Right renal cortex interstitium (tissue), 3 donors: ENCODE measurements around the gene PACS2. TPM values are rescaled to one million over a fixed set of nuclear protein-coding genes. Genes with fewer than 3 reads are reported as not detected.

Experiments used
- DNase-seq, 3 donors: peaks; one replicate each; pipeline ENCODE4 v3.0.0-alpha.2; 2013; ENCODE audit warnings: low read depth in 3 of 3, low spot score in 2 of 3
- polyA plus RNA-seq, 3 donors: library from polyadenylated mRNA; unstranded; fragments of 120-200 nt; gene quantifications; one replicate each; pipeline ENCODE4 v1.2.1, GENCODE V29; 2013; ENCODE audit not compliant: insufficient read length in 3 of 3

Gene PACS2
- polyA plus RNA-seq, 3 donors, result 52.7 to 54.5 (median 53.1) TPM

GRCh38 chr14:105365681-105366080 lies 51.1 kb downstream of the PACS2 start:
- DNase-seq, result no peak

GRCh38 chr14:105366386-105367074 lies 52.0 kb downstream of the PACS2 start:
- DNase-seq, result no peak

DNA sequence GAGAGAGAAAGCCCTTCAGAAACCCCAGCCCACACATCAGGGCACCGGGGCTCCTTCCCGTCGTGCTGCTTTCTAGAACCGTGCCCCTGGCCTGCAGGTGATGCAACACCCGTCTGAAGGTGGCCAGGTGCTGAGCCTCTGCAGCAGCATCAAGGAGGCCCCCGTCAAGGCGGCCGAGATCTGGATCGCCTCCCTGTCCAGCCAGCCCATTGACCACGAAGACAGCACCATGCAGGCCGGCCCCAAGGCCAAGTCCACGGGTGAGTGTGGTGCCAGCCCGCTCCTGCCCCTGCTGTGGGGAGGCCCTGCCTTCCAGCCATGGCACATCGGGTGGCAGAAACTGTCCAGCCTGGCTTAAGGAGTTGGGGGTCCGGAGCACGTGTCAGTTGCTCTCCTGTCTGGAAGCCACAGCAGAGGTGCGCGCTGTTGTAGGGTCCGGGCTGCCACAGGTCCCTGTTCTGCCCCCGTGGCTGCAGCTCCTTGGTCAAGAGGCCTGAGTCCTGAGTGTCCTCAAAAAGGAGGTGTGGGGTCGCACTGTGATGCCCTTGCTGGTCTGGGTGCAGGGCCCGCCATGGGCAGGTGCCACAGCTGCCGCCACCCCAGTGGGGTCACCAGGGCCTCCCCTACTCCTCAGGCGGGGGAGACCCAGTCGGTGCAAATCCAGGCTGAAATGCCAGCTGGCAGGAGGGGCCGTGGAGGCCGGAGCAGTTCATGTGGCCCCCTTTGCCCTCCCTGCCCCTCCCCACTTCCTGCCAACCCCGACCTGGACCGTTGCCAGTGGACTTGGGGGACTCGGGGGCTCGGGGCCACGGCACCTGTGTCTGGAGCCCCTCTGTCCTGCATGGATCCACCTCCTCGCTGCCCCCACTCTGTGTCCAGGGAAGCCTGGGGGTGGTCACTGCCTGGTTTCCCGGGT lies 52.8 kb downstream of the PACS2 start:
- no peak for DNase-seq

GRCh38 chr14:105368032-105368417 lies 53.5 kb downstream of the PACS2 start:
- DNase-seq, result no peak

DNA sequence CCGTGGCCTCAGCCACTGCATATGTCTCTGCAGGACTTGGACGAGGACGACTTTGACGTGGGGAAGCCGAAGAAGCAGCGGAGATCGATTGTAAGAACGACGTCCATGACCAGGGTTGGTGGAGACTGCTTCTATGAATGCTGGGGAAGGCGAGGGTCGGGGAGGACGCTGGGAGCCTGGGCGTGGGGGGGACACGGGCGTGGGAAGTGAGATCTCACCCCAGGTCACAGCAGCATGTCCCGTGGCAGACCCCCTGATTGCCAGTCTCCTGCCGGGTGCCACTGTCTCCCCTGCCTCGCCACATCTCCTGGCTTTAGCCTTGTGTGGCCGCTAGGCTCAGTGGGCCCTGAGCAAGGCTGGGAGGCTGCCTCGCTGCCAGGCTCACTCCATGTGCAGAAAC lies 53.9 kb downstream of the PACS2 start:
- no peak for DNase-seq

DNA sequence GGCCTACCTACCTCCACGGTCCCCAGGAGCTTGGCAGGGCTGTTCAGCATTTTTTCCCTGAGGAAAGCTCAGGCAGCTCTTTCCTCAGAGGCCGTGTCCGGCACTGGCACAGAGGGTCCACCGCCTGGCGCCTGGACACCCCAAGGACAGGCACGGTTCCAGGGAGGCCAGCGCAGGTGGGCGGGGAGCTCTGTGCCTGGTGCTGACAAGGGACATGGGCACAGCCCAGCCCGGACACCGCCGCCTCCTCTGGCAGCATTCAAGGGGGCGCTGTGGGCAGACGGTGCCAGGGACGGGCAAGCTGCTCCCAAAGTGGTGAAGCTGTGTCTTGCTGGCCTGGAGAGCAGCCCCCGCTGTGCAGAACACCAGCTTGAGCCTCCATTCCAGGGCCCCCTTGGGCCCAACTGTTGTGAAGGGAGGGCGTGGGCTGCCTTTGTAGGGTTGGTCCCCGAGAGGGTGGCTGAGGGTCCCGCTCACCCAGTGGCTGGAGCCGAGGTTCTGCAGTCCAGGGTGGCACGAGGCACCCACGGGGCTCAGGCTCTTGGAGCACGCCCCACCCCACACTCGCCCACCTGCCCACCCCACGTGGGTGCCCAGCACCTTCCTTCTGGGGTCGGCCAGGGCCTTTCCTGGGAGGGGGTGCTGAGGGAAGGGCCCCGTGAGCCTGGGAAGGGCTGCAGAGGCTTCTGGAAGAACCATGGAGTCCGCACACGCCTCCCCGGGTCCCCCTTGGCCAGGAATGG lies 54.5 kb downstream of the PACS2 start:
- DNase-seq, result no peak

- no peak for DNase-seq
Observed at GRCh38 chr14:105369653-105370040, 55.1 kb downstream of the PACS2 start.

- DNase-seq, result no peak
Observed at GRCh38 chr14:105374389-105374788, 59.8 kb downstream of the PACS2 start.

DNA sequence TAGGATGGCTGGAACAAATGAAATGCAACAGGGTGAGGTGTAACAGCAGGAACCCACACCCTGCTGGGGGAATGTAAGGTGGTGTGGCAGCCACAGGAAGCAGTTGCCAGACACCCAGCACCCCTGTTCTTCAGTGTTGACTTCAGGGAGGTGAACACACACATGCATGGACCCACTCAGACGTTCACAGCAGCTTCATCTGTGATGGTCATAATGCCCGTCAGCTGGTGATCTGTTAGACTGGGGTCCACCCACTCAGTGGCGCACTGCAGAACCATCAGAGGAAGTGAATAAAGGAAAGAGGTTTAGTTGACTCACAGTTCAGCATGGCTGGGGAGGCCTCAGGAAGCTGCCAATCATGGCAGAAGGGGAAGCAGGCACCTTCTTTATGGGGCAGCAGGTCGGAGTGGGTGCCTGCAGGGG lies 61.1 kb downstream of the PACS2 start:
- DNase-seq, result no peak

DNA sequence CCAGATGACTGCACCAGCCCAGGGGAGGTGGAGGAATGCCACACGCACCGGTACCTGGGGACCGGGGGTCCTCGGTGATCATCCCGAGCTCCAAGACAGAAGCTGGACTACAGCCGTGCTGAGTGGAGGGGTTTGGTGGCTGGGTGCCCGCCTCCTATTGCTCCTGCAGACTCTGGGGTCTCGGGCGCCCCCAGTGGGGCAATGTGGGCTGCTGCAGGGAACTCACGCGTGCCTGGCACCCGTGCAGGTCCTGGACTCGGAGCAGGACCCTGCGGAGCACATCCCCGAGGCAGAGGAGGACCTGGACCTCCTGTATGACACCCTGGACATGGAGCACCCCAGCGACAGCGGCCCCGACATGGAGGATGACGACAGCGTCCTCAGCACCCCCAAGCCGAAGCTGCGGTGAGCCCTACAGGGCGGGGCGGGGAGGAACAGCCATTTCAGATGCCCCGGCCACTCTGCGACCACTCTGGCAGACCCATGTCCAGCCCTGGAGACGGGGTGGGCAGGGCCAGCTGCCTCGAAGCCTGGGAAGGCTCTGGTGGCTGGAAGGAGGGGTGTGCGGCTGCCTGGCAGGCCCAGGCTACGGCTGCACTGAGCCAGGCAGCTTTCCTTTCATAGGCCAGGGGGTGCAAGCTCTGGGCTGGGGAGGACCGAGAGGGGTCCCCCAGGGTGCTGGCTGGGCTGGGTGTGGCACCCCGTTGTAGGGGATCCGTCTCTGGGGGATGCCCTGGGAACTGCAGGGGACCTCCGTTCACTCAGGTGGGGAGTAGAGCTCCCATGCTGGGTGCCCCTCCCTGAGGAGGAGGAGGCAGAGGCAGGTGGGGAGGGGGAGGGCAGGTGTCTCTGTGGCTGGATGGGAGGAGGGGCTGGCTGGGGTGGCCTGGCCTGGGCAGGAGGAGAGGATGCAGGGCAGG lies 62.2 kb downstream of the PACS2 start:
- DNase-seq, result no peak

- DNase-seq, result no peak
Observed at GRCh38 chr14:105377555-105378182, 63.1 kb downstream of the PACS2 start.

GRCh38 chr14:105378199-105378598 lies 63.7 kb downstream of the PACS2 start:
- DNase-seq, result no peak

DNA sequence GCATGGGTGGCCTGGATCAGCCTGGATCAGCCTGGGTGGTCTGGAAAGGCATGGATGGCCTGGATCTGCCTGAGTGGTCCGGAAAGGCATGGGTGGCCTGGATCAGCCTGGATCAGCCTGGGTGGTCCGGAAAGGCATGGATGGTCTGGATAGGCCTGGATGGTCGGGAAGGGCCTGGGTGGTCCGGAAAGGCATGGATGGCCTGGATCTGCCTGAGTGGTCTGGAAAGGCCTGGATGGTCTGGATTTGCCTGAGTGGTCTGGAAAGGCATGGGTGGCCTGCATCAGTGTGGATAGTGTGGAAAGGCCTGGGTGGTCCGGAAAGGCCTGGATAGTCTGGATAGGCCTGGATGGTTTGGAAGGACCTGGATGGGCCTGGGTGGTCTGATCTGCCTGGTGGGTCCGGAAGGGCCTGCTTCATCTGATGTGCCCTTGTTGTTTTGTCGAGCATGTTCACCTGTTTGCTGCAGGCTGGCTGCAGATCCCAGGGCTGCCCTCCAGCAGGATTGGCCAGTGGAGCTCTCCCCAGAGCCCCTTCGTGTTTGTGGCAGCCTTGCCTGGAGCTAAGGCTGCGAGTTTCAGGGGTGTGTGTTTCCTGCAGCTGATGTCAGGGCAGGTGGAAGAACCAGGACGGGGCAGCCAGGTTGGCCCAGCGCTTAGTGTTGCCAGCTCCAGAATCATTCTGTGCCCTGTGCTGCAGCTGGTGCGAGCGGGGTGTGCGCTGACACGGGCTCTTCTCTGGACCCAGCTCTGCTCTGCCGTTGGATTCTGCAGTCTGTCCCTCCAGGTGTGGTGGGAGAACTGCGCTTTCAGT lies 64.5 kb downstream of the PACS2 start:
- DNase-seq, result no peak

DNA sequence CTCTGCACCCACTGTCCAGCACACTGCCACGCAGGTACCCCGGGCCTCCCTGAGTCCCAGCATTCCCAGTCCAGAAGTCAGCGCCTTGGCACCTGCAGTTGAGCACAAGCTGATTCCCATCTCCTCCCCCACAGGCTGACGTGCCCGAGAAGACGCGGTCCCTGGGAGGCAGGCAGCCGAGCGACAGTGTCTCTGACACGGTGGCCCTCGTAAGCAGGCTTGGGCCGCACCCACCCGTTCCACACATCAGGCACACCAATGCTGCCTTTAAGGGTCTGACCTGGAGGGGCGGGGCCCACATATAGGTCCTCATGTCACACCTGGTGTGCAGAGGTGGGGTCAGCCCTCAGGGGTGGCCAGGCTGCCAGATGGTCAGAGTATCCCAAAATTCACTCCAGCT lies 65.4 kb downstream of the PACS2 start:
- no peak for DNase-seq

DNA sequence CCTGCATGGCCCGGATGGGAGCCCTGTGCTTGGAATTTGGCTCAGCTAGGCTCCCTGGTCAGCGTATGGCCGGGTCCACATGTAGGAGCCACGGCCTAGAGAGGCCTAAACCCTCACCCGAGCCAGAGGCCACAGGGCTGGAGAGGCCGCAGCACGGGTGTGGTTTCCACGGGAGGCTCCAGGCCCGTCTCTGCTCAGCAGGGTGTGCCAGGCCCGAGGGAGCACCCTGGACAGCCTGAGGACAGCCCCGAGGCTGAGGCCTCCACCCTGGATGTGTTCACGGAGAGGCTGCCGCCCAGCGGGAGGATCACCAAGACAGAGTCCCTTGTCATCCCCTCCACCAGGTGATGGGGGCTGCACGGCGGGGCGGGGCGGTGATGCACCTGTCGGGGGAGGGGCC lies 66.2 kb downstream of the PACS2 start:
- DNase-seq, result no peak

GRCh38 chr14:105381446-105382342 lies 67.1 kb downstream of the PACS2 start:
- DNase-seq, result no peak

DNA sequence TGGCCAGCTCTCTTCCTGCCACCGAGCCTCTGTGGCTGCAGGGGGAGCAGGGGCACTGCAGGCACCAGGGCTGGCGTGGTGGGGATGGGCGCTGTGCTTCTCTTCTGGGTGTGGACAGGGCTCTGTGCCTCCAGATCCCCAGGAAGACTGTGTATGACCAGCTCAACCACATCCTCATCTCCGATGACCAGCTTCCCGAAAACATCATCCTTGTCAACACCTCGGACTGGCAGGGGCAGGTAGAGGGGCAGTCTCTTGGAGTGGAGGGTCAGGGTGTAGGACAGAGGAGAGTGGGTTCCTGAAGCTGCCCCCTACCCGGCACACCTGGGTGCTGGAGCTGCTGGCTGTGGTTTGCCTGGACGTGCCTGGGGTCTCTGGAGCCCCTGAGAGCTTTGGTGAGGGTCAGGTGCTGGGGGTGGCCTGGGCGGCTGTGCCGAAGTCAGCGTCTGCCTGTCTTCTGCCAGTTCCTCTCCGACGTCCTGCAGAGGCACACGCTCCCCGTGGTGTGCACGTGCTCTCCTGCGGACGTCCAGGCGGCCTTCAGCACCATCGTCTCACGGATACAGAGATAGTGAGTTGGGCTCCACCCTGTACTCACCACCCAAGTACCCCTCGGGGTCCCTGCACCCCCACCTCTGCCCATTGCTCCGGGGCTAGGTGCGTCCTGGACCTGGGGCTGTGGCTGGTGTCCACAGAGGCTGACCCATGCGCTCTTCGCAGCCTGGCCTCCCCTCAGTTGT lies 68.0 kb downstream of the PACS2 start:
- DNase-seq, result no peak
